PC-9 (cell line): ENCODE results near the gene S100A9.

Source experiments
- EZH2 ChIP-seq: fragments of 200-600 bp; sonication (generic); IDR thresholded peaks from 2 replicates; pipeline ENCODE4 v1.8.0; 2017; ENCODE audit warnings: antibody characterized with exemption, low read depth
- TF ChIP-seq, protein P1 (sequence below): fragments of 200-600 bp; sonication (generic); conservative IDR thresholded peaks from 2 replicates; pipeline ENCODE4 v1.6.1; 2017; ENCODE audit warnings: mixed run types, antibody characterized with exemption, mild to moderate bottlenecking, moderate library complexity

DNA sequence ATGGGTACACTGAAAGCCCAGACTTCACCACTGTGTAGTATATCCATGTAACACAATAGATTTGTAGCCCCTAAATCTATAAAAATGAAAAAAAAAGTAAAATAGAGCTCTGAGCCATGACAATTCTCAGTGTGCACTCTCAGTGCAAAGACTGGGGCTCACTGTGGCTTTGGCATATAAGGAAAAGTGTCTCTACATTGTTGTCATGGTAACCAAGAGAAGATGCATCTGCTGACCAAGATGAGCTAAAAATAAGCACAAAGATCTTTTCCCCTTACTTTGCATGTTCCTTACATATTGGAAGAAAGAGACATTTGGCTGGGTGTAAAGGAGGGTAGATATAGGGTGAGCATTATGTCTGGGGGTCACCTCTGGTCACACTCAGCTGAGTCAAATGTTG, 21.0 kb upstream of the S100A9 start:
- TF ChIP-seq, protein P1, sequence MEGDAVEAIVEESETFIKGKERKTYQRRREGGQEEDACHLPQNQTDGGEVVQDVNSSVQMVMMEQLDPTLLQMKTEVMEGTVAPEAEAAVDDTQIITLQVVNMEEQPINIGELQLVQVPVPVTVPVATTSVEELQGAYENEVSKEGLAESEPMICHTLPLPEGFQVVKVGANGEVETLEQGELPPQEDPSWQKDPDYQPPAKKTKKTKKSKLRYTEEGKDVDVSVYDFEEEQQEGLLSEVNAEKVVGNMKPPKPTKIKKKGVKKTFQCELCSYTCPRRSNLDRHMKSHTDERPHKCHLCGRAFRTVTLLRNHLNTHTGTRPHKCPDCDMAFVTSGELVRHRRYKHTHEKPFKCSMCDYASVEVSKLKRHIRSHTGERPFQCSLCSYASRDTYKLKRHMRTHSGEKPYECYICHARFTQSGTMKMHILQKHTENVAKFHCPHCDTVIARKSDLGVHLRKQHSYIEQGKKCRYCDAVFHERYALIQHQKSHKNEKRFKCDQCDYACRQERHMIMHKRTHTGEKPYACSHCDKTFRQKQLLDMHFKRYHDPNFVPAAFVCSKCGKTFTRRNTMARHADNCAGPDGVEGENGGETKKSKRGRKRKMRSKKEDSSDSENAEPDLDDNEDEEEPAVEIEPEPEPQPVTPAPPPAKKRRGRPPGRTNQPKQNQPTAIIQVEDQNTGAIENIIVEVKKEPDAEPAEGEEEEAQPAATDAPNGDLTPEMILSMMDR: no peak
- TF ChIP-seq EZH2: no peak
